ENCODE data around the gene NCAPG2. TPM values are rescaled to one million over a fixed set of nuclear protein-coding genes. Genes with fewer than 3 reads are reported as not detected.

The NCAPG2 gene
- total and polyA plus RNA-seq, 2 experiments from 2014 or later = 38.7 to 91.2 TPM

GRCh38 chr7:158616050-158616449 lies 88.6 kb downstream of the NCAPG2 start:
- H3K4me3 Mint-ChIP-seq = no peak overlapping the region
- H3K36me3 ChIP-seq (ENCODE audit: insufficient read depth) = peaks cover 5% of the 10 kb centered on the region; the same call in 1 of the 2 replicates
- peaks cover 5% of the 10 kb centered on the region; the same call in 1 of the 2 replicates for H3K9me2 ChIP-seq (ENCODE audit: insufficient read depth)
- peaks cover 20% of the 10 kb centered on the region; the same call in 2 of the 3 replicates for H3K36me3 Mint-ChIP-seq (ENCODE audit: low read depth)
- H4K20me1 ChIP-seq (replicated peaks; ENCODE audit: insufficient read depth) = no peaks in the 10 kb centered on the region
- no peak for ATAC-seq
- H3K4me3 ChIP-seq = no peak overlapping the region
- H3K27me3 Mint-ChIP-seq (ENCODE audit: insufficient read depth, low read depth, poor library complexity) = peaks cover 7% of the 10 kb centered on the region
- peaks cover 43% of the 10 kb centered on the region for H3K4me1 Mint-ChIP-seq
- TF ChIP-seq STAT1 (IDR thresholded peaks at IDR 0.05; ENCODE audit: unreplicated experiment) (no peak), EZH2 (IDR thresholded peaks at IDR 0.05; ENCODE audit: low read depth, unreplicated experiment) (no peak)
- H3K27ac Mint-ChIP-seq = no peak overlapping the region; the same call in 1 of the 2 replicates
- H2AFZ ChIP-seq = no peak overlapping the region
- H3K27me3 ChIP-seq (ENCODE audit: insufficient read depth) = no peaks in the 10 kb centered on the region
- no peak for DNase-seq (ENCODE audit: low spot score)
- peaks cover 18% of the 10 kb centered on the region for H3K79me2 ChIP-seq (replicated peaks; ENCODE audit: insufficient read depth)
- H3K9me3 Mint-ChIP-seq = no peaks in the 10 kb centered on the region
- no peaks in the 10 kb centered on the region for H3F3A ChIP-seq (replicated peaks; ENCODE audit: low read depth)
- peak overlapping the region; percentile 91 for H3K27ac ChIP-seq (ENCODE audit: low read depth)
- H3K4me1 ChIP-seq (ENCODE audit: insufficient read depth) = peaks cover 35% of the 10 kb centered on the region
- H3K4me2 ChIP-seq = peak overlapping the region; percentile 42

- H3K9me3 Mint-ChIP-seq = no peaks in the 10 kb centered on the region; the same call in 2 of the 3 replicates
- Histone ChIP-seq H4K20me1 (replicated peaks; ENCODE audit: insufficient read depth) (no peaks in the 10 kb centered on the region), H3K36me3 (ENCODE audit: insufficient read depth) (peaks cover 5% of the 10 kb centered on the region; the same call in 1 of the 2 replicates), H2AFZ (no peak overlapping the region), H3F3A (replicated peaks; ENCODE audit: low read depth) (no peaks in the 10 kb centered on the region), H3K4me3 (no peak overlapping the region), H3K4me1 (ENCODE audit: insufficient read depth) (peaks cover 35% of the 10 kb centered on the region), H3K79me2 (replicated peaks; ENCODE audit: insufficient read depth) (peaks cover 18% of the 10 kb centered on the region), H3K27ac (ENCODE audit: low read depth) (no peak overlapping the region), H3K9me2 (ENCODE audit: insufficient read depth) (peaks cover 5% of the 10 kb centered on the region; the same call in 1 of the 2 replicates), H3K4me2 (no peak overlapping the region), H3K27me3 (ENCODE audit: insufficient read depth) (no peaks in the 10 kb centered on the region)
- H3K4me1 Mint-ChIP-seq = peaks cover 43% of the 10 kb centered on the region
- DNase-seq (ENCODE audit: low spot score) (no peak), ATAC-seq (no peak)
- H3K27me3 Mint-ChIP-seq (ENCODE audit: insufficient read depth, low read depth, poor library complexity) = peaks cover 10% of the 10 kb centered on the region
- no peak overlapping the region for H3K4me3 Mint-ChIP-seq
- no peak overlapping the region for H3K27ac Mint-ChIP-seq
- no peak for TF ChIP-seq REST (IDR thresholded peaks at IDR 0.05; ENCODE audit: unreplicated experiment)
- TF ChIP-seq STAT1 (IDR thresholded peaks at IDR 0.05; ENCODE audit: unreplicated experiment) = no peak
- TF ChIP-seq, protein P1, sequence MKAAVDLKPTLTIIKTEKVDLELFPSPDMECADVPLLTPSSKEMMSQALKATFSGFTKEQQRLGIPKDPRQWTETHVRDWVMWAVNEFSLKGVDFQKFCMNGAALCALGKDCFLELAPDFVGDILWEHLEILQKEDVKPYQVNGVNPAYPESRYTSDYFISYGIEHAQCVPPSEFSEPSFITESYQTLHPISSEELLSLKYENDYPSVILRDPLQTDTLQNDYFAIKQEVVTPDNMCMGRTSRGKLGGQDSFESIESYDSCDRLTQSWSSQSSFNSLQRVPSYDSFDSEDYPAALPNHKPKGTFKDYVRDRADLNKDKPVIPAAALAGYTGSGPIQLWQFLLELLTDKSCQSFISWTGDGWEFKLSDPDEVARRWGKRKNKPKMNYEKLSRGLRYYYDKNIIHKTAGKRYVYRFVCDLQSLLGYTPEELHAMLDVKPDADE (IDR thresholded peaks at IDR 0.05) = no peak
- no peak for TF ChIP-seq ZNF462 (CRISPR knock-in tag; IDR thresholded peaks at IDR 0.05)
- TF ChIP-seq POLR2AphosphoS5 (IDR thresholded peaks at IDR 0.05; ENCODE audit: low read depth) = no peak
- no peak for TF ChIP-seq JUNB (IDR thresholded peaks at IDR 0.05; ENCODE audit: unreplicated experiment)
- TF ChIP-seq ZNF114 (CRISPR knock-in tag; IDR thresholded peaks at IDR 0.05) = no peak
- H3K36me3 Mint-ChIP-seq (ENCODE audit: low read depth) = peaks cover 23% of the 10 kb centered on the region; the same call in 2 of the 3 replicates
Measured at GRCh38 chr7:158614700-158615099, 89.9 kb downstream of the NCAPG2 start.

Data from GM23338 (cell line).